Measurements from ENCODE around the gene CEP85L. TPM values are rescaled to one million over a fixed set of nuclear protein-coding genes. Genes with fewer than 3 reads are reported as not detected.

CEP85L gene
- total RNA-seq, 4 donors from 2014 or later = 12.6 to 16.2 (median 13.4) TPM

DNA sequence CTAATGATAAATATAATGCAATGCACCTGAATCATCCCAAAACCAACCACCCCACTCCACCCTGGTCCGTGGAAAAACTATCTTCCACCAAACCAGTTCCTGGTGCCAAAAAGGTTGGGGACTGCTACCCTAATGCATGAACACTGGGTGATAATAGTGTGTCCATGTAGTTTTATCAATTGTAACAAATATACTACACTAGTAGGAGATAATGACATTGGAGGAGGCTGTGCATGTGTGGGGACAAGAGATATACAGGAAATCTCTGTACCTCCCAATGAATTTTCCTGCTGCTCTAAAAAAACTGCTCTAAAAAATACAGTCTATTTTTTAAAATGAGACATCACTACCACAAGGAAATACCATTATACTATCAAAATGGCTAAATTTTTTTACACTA, 20.5 kb downstream of the CEP85L start:
- Histone ChIP-seq H3K9me3 (no peaks in the 10 kb centered on the region), H3K4me1 (no peaks in the 10 kb centered on the region), H3K4me3 (no peak overlapping the region), H3K27me3 (no peaks in the 10 kb centered on the region), H3K27ac (replicated peaks in 1 of 4) (no peak overlapping the region), H3K36me3 (peaks cover 0 to 10% (median 4%) of the 10 kb centered on the region in 4 donors)
- DNase-seq (ENCODE audit: extremely low spot score) = no peak
- intact Hi-C loops (cut with DNase I) = no loop called here
- WGBS = 100% methylated on average over 1 of the region's 1 CpG
- TF ChIP-seq POLR2AphosphoS5 (IDR thresholded peaks at IDR 0.05) = no peak
- TF ChIP-seq POLR2A (IDR thresholded peaks at IDR 0.05; ENCODE audit: low read depth) = no peak
- no peak for TF ChIP-seq CTCF (IDR thresholded peaks at IDR 0.05)
- TF ChIP-seq EP300 (IDR thresholded peaks at IDR 0.05) = no peak

GRCh38 chr6:118630067-118630466, 21.3 kb downstream of the CEP85L start:
- WGBS = 67% methylated on average over 1 of the region's 1 CpG
- TF ChIP-seq POLR2A (IDR thresholded peaks at IDR 0.05; ENCODE audit: low read depth) (no peak), POLR2AphosphoS5 (IDR thresholded peaks at IDR 0.05) (no peak), CTCF (IDR thresholded peaks at IDR 0.05) (no peak), EP300 (IDR thresholded peaks at IDR 0.05) (no peak)
- Histone ChIP-seq H3K27ac (replicated peaks in 1 of 4) (no peak overlapping the region), H3K4me1 (no peaks in the 10 kb centered on the region), H3K9me3 (no peaks in the 10 kb centered on the region), H3K27me3 (no peaks in the 10 kb centered on the region), H3K4me3 (no peak overlapping the region), H3K36me3 (peaks cover 0 to 10% (median 4%) of the 10 kb centered on the region in 4 donors)
- DNase-seq (ENCODE audit: extremely low spot score) = no peak
- intact Hi-C loops (cut with DNase I) = no loop called here

GRCh38 chr6:118627724-118628123, 23.7 kb downstream of the CEP85L start:
- WGBS = 93% methylated on average over 3 of the region's 3 CpGs
- Histone ChIP-seq H3K4me3 (no peak overlapping the region), H3K9me3 (no peaks in the 10 kb centered on the region), H3K36me3 (peaks cover 0 to 10% (median 4%) of the 10 kb centered on the region in 4 donors), H3K27ac (replicated peaks in 1 of 4) (no peak overlapping the region), H3K4me1 (peaks cover 0 to 1% (median 0%) of the 10 kb centered on the region in 4 donors), H3K27me3 (no peaks in the 10 kb centered on the region)
- intact Hi-C loops (cut with DNase I) = no loop called here
- DNase-seq (ENCODE audit: extremely low spot score) = no peak
- TF ChIP-seq POLR2AphosphoS5 (IDR thresholded peaks at IDR 0.05) (no peak), EP300 (IDR thresholded peaks at IDR 0.05) (no peak), CTCF (IDR thresholded peaks at IDR 0.05) (no peak), POLR2A (IDR thresholded peaks at IDR 0.05; ENCODE audit: low read depth) (no peak)

- no peak for TF ChIP-seq POLR2AphosphoS5 (IDR thresholded peaks at IDR 0.05)
- no peak for TF ChIP-seq EP300 (IDR thresholded peaks at IDR 0.05)
- no peak for TF ChIP-seq CTCF (IDR thresholded peaks at IDR 0.05)
- no peak for TF ChIP-seq POLR2A (IDR thresholded peaks at IDR 0.05; ENCODE audit: low read depth)
- DNase-seq (ENCODE audit: extremely low spot score) = no peak
- WGBS = 98% methylated on average over 4 of the region's 4 CpGs
- intact Hi-C loops (cut with DNase I) = no loop called here
- no peak overlapping the region for H3K4me3 ChIP-seq
- H3K4me1 ChIP-seq = peaks cover 0 to 14% (median 4%) of the 10 kb centered on the region in 4 donors
- no peaks in the 10 kb centered on the region for H3K27me3 ChIP-seq
- H3K27ac ChIP-seq (replicated peaks in 1 of 4) = no peak overlapping the region
- peaks cover 0 to 8% (median 4%) of the 10 kb centered on the region in 4 donors for H3K36me3 ChIP-seq
- no peaks in the 10 kb centered on the region for H3K9me3 ChIP-seq
These were observed 25.6 kb downstream of the CEP85L start for GRCh38 chr6:118625833-118626232.
